ENCODE measurements around the gene KCTD21.

The KCTD21 gene

GRCh38 chr11:78140392-78141077 is 47.9 kb downstream of the KCTD21 start:
- TF ChIP-seq CTCF (IDR thresholded peaks at IDR 0.05; ENCODE audit: insufficient read depth, low read length), result no peak
- no peak for TF ChIP-seq SPI1 (IDR thresholded peaks at IDR 0.05; ENCODE audit: borderline replicate concordance, low read depth)
- H3K27me3 ChIP-seq (ENCODE audit: insufficient read depth, poor library complexity, severe bottlenecking), result no peaks in the 10 kb centered on the region
- DNase-seq (ENCODE audit: low read depth in 1 of 2, low spot score in 1 of 2), result no peak
- H3K4me3 ChIP-seq (replicated peaks; ENCODE audit: insufficient read depth, low read length), result no peak overlapping the region; the same call in 1 of the 2 replicates
- H3K27ac ChIP-seq (replicated peaks), result no peak overlapping the region; the same call in 1 of the 2 replicates

- peak within 1 kb of the TSS; percentile 63 for H3K4me3 ChIP-seq (replicated peaks; ENCODE audit: insufficient read depth, low read length)
These were observed 48.7 kb downstream of the KCTD21 start, which contains the start of gene ALG8 for GRCh38 chr11:78139422-78140391. Gene ALG8, minus strand, starts transcription at chr11:78139626. Its CDS starts 38 bp downstream, at chr11:78139588.

DNA sequence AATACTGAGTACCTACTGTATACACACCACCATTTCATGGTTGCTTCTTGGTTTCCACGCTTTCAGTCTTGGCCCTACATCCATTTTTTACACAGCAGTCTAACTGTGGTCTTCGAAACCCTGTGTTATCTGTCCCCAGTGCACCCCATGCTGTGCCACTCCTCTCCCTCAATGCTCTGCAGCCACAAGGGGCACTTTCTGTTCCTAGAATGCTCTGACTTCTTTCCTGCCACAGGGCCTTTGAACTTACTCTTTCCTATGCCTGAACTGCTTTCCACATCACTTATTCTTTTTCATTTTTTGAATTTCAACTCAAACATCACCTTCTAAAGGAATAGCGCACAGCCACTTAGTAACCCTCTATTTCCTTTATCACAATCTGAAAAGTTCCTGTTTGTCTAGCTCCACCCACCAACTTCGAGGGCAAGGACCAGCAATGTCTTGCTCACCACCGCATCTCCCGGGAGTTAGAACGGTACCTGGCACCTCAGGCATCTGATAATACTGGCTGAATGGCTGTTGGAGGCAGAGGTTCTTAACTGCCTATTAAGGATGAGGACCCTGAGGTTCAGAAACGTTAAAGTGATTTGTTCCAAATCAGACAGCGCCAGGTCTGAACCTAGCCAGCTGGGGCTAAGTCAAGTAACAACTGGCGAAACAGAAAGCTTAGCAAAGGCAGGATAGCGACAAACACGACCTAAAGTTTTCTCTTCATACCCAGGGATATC is 49.6 kb downstream of the KCTD21 start:
- DNase-seq (ENCODE audit: low read depth in 1 of 2, low spot score in 1 of 2), result peak in 1 of 2 experiments; percentile 64
- peak overlapping the region; percentile 81 for H3K27ac ChIP-seq (replicated peaks)
- TF ChIP-seq SPI1 (IDR thresholded peaks at IDR 0.05; ENCODE audit: borderline replicate concordance, low read depth) (no peak), CTCF (IDR thresholded peaks at IDR 0.05; ENCODE audit: insufficient read depth, low read length) (no peak)
- H3K27me3 ChIP-seq (ENCODE audit: insufficient read depth, poor library complexity, severe bottlenecking), result no peaks in the 10 kb centered on the region
- peak overlapping the region; percentile 63 for H3K4me3 ChIP-seq (replicated peaks; ENCODE audit: insufficient read depth, low read length)

More at GRCh38 chr11:78139422-78140391, 48.7 kb downstream of the KCTD21 start, which contains the start of gene ALG8:
- DNase-seq (ENCODE audit: low read depth in 1 of 2, low spot score in 1 of 2), result peak; percentile 91 to 96
- Histone ChIP-seq H3K27ac (replicated peaks) (peak within 1 kb of the TSS; percentile 81), H3K27me3 (ENCODE audit: insufficient read depth, poor library complexity, severe bottlenecking) (no peaks in the 10 kb centered on the region)
- TF ChIP-seq, protein P1, sequence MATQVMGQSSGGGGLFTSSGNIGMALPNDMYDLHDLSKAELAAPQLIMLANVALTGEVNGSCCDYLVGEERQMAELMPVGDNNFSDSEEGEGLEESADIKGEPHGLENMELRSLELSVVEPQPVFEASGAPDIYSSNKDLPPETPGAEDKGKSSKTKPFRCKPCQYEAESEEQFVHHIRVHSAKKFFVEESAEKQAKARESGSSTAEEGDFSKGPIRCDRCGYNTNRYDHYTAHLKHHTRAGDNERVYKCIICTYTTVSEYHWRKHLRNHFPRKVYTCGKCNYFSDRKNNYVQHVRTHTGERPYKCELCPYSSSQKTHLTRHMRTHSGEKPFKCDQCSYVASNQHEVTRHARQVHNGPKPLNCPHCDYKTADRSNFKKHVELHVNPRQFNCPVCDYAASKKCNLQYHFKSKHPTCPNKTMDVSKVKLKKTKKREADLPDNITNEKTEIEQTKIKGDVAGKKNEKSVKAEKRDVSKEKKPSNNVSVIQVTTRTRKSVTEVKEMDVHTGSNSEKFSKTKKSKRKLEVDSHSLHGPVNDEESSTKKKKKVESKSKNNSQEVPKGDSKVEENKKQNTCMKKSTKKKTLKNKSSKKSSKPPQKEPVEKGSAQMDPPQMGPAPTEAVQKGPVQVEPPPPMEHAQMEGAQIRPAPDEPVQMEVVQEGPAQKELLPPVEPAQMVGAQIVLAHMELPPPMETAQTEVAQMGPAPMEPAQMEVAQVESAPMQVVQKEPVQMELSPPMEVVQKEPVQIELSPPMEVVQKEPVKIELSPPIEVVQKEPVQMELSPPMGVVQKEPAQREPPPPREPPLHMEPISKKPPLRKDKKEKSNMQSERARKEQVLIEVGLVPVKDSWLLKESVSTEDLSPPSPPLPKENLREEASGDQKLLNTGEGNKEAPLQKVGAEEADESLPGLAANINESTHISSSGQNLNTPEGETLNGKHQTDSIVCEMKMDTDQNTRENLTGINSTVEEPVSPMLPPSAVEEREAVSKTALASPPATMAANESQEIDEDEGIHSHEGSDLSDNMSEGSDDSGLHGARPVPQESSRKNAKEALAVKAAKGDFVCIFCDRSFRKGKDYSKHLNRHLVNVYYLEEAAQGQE (IDR thresholded peaks at IDR 0.05; ENCODE audit: insufficient replicate concordance, low read depth), result peak; percentile 63
- TF ChIP-seq GABPA (IDR thresholded peaks at IDR 0.05; ENCODE audit: low read depth), result peak; percentile 70
- TF ChIP-seq POLR2AphosphoS5 (IDR thresholded peaks at IDR 0.05; ENCODE audit: low read depth), result peak; percentile 91
- TF ChIP-seq SPI1 (IDR thresholded peaks at IDR 0.05; ENCODE audit: borderline replicate concordance, low read depth), result no peak
- TF ChIP-seq CTCF (IDR thresholded peaks at IDR 0.05; ENCODE audit: insufficient read depth, low read length), result no peak

DNA sequence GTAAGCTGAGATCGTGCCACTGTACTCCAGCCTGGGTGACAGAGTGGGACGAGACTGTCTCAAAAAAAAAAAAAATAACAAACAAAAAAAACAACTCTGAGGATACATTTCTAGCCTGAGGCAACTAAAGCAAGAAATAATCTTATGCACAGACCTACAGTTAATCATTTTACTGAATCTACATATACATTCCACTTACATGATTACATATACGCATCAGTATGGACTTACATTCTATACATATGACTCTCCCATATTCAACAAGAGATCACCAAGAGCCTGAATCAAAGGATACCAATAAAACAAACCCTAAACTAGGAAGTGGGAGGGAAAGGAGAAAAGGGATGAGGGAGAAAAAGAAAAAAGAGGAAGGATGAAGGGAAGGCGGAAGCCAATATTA is 50.1 kb downstream of the KCTD21 start:
- Histone ChIP-seq H3K27ac (replicated peaks) (no peak overlapping the region), H3K27me3 (ENCODE audit: insufficient read depth, poor library complexity, severe bottlenecking) (no peaks in the 10 kb centered on the region), H3K4me3 (replicated peaks; ENCODE audit: insufficient read depth, low read length) (no peak overlapping the region)
- TF ChIP-seq POLR2AphosphoS5 (IDR thresholded peaks at IDR 0.05; ENCODE audit: low read depth), result no peak
- TF ChIP-seq, protein P1 (IDR thresholded peaks at IDR 0.05; ENCODE audit: insufficient replicate concordance, low read depth), result no peak
- TF ChIP-seq CTCF (IDR thresholded peaks at IDR 0.05; ENCODE audit: insufficient read depth, low read length), result no peak
- TF ChIP-seq SPI1 (IDR thresholded peaks at IDR 0.05; ENCODE audit: borderline replicate concordance, low read depth), result no peak
- no peak for TF ChIP-seq GABPA (IDR thresholded peaks at IDR 0.05; ENCODE audit: low read depth)
- no peak for DNase-seq (ENCODE audit: low read depth in 1 of 2, low spot score in 1 of 2)
